A549 (cell line): ENCODE results near the gene CCDC138. TPM values are rescaled to one million over a fixed set of nuclear protein-coding genes. Genes with fewer than 3 reads are reported as not detected.

ENCODE experiments used
- ATAC-seq, 2 experiments: fragments of 200-7000 bp in 1 of 2; fragments of >200 bp in 1 of 2; cut with Nextera tagmentation in 1 of 2; cut with Tn5 transposase in 1 of 2; 3 replicates each; pipeline versions ENCODE4 v1.8.0 to v1.9.1; 2018 to 2020; ENCODE audit warnings: mild to moderate bottlenecking in 1 of 2, moderate library complexity in 1 of 2
- CTCF ChIA-PET: fragments of 300-600 bp; sonication (Branson Sonifier 250); formaldehyde crosslinking; extraction: SDS; loops from one replicate; lab custom pipeline; 2021; ENCODE audit warnings: antibody characterized with exemption, inconsistent platforms; lab: Yijun Ruan, JAX
- POLR2A ChIA-PET: fragments of 350-600 bp; formaldehyde crosslinking; extraction: SDS; loops from one replicate; lab custom pipeline; 2021; ENCODE audit warnings: antibody characterized with exemption, inconsistent platforms; lab: Yijun Ruan, JAX
- DNase-seq, 2 experiments: peaks; one replicate each; pipeline versions ENCODE4 v3.0.0 to v3.0.0-alpha.2; 2011 to 2016; ENCODE audit warnings: low read depth in 1 of 2, low spot score in 1 of 2
- FAIRE-seq: peaks from 2 replicates; lab custom pipeline; 2011; peaks lifted over from hg19 to GRCh38; lab: Jason Lieb, UNC
- H3K27ac ChIP-seq, 2 experiments: fragments of >200 bp; sonication (Bioruptor Twin); formaldehyde crosslinking; 3 replicates each; pipeline ENCODE4 v1.5.1; 2016 to 2017
- H3K4me1 ChIP-seq: fragments of >200 bp; sonication (Bioruptor Twin); formaldehyde crosslinking; 3 replicates; pipeline ENCODE4 v1.6.1; 2016
- H3K4me2 ChIP-seq: fragments of >200 bp; sonication (Bioruptor Twin); formaldehyde crosslinking; 3 replicates; pipeline ENCODE4 v1.6.1; 2016
- H3K4me3 ChIP-seq: fragments of >200 bp; sonication (Bioruptor Twin); formaldehyde crosslinking; 3 replicates; pipeline ENCODE4 v1.5.1; 2016
- H3K9me3 ChIP-seq: fragments of >200 bp; sonication (Bioruptor Twin); formaldehyde crosslinking; 3 replicates; pipeline ENCODE4 v1.6.1; 2016
- ATOH8 ChIP-seq: fragments of 250-450 bp; sonication (Bioruptor Pico); IDR thresholded peaks from 2 replicates; pipeline ENCODE4 v1.5.0; 2020; ENCODE audit warnings: low read depth, mild to moderate bottlenecking, moderate library complexity
- BHLHE40 ChIP-seq: IDR thresholded peaks from 2 replicates; pipeline ENCODE4 v1.6.1; 2012; ENCODE audit warnings: low read depth, low read length, inconsistent platforms
- CBX2 ChIP-seq: fragments of 200-600 bp; sonication (generic); IDR thresholded peaks from 2 replicates; pipeline ENCODE4 v1.6.1; 2016; ENCODE audit warnings: low read depth, mild to moderate bottlenecking, borderline replicate concordance
- CHD4 ChIP-seq: fragments of 200-600 bp; sonication (generic); IDR thresholded peaks from 2 replicates; pipeline ENCODE4 v1.6.1; 2016; ENCODE audit warnings: antibody characterized with exemption, mild to moderate bottlenecking, borderline replicate concordance
- HES2 ChIP-seq: fragments of >200 bp; sonication (Bioruptor Twin); formaldehyde crosslinking; IDR thresholded peaks from 2 replicates; pipeline ENCODE4 v1.6.1; 2016
- HOXA7 ChIP-seq: fragments of 250-450 bp; sonication (Bioruptor Pico); IDR thresholded peaks from 2 replicates; pipeline ENCODE4 v1.5.0; 2020; ENCODE audit warnings: mild to moderate bottlenecking, moderate library complexity
- HOXB5 ChIP-seq: fragments of 250-450 bp; sonication (Bioruptor Pico); IDR thresholded peaks from 2 replicates; pipeline ENCODE4 v1.5.0; 2020; ENCODE audit warnings: mild to moderate bottlenecking, moderate library complexity
- KDM5A ChIP-seq: fragments of 200-600 bp; sonication (generic); IDR thresholded peaks from 2 replicates; pipeline ENCODE4 v1.6.1; 2016; ENCODE audit warnings: antibody characterized with exemption, mild to moderate bottlenecking
- MYC ChIP-seq: IDR thresholded peaks from 2 replicates; pipeline ENCODE4 v1.6.1; 2012; ENCODE audit warnings: mild to moderate bottlenecking, inconsistent platforms, low read length, improper control_type of control experiment, borderline replicate concordance
- NPAS2 ChIP-seq: fragments of 250-450 bp; sonication (Bioruptor Pico); IDR thresholded peaks from 2 replicates; pipeline ENCODE4 v1.8.0; 2022; ENCODE audit warnings: mild to moderate bottlenecking, moderate library complexity, borderline replicate concordance
- NR3C1 ChIP-seq: fragments of >200 bp; sonication (Bioruptor Twin); formaldehyde crosslinking; IDR thresholded peaks from 3 replicates; pipeline ENCODE4 v1.6.1; 2017
- POLR2A ChIP-seq: IDR thresholded peaks from 2 replicates; pipeline ENCODE4 v1.6.1; 2012; ENCODE audit warnings: mild to moderate bottlenecking, low read length
- POLR2AphosphoS2 ChIP-seq: conservative IDR thresholded peaks from 2 replicates; pipeline ENCODE4 v1.6.1; 2012; ENCODE audit warnings: low read length, improper control_type of control experiment, inconsistent platforms
- RCOR1 ChIP-seq: fragments of 150-350 bp; IDR thresholded peaks from 2 replicates; pipeline ENCODE4 v1.6.1; 2014; ENCODE audit warnings: antibody characterized with exemption, low read length, low read depth
- REST ChIP-seq: fragments of 200-600 bp; sonication (generic); IDR thresholded peaks from 2 replicates; pipeline ENCODE4 v1.6.1; 2016; ENCODE audit warnings: antibody characterized with exemption, mild to moderate bottlenecking, moderate library complexity
- RFX5 ChIP-seq: fragments of 450-650 bp; IDR thresholded peaks from 2 replicates; pipeline ENCODE4 v1.7.1; 2014; ENCODE audit warnings: antibody characterized with exemption, mild to moderate bottlenecking, moderate library complexity
- SREBF2 ChIP-seq: fragments of 450-650 bp; IDR thresholded peaks from 2 replicates; pipeline ENCODE4 v1.6.1; 2014; ENCODE audit warnings: mild to moderate bottlenecking, moderate library complexity
- TFCP2L1 ChIP-seq: fragments of 250-450 bp; sonication (Bioruptor Pico); IDR thresholded peaks from 2 replicates; pipeline ENCODE4 v1.5.0; 2021; ENCODE audit warnings: mild to moderate bottlenecking
- USF2 ChIP-seq: fragments of 450-650 bp; IDR thresholded peaks from 2 replicates; pipeline ENCODE4 v1.6.1; 2014; ENCODE audit warnings: antibody characterized with exemption
- WGBS: methylation state at CpG from one replicate; pipeline ENCODE4 v1.1.6; 2017; ENCODE audit errors: missing lambda C conversion rate; 5-methylcytosine and 5-hydroxymethylcytosine counted together
- polyA plus RNA-seq, 4 experiments: library from polyadenylated mRNA; depleted of rRNA in 3 of 4; stranded (reverse); fragments of >200 nt; fragmentation: RNase III in 1 of 4; extraction: RNeasy Plus Mini Kit Qiagen cat#74134 plus additional on column Dnase treatment in 1 of 4; gene quantifications; 2 replicates in 3 of 4; 3 replicates in 1 of 4; pipeline ENCODE4 v1.2.3, GENCODE V29; 2011 to 2017

Gene CCDC138
- polyA plus RNA-seq, 2 of the 4 experiments (the other 2 are of a cell fraction), result 9.7 to 13.0 TPM

- ChIA-PET POLR2A (no interaction called here), CTCF (no interaction called here)
- H3K4me2 ChIP-seq, result no peak overlapping the region
- TF ChIP-seq TFCP2L1 (CRISPR knock-in tag) (no peak), RCOR1 (no peak), KDM5A (no peak)
- no peaks in the 10 kb centered on the region for H3K4me1 ChIP-seq
- 98% methylated on average over 2 of the region's 2 CpGs for WGBS
- H3K9me3 ChIP-seq, result no peaks in the 10 kb centered on the region; the same call in 2 of the 3 replicates
- DNase-seq (no peak), ATAC-seq (no peak), FAIRE-seq (no peak)
- no peak overlapping the region for H3K4me3 ChIP-seq
- H3K27ac ChIP-seq, result no peak overlapping the region
Observed at GRCh38 chr2:108877506-108877905, 90.9 kb downstream of the CCDC138 start.

GRCh38 chr2:108878276-108878675 lies 91.7 kb downstream of the CCDC138 start:
- FAIRE-seq, result no peak
- POLR2A ChIA-PET, result no interaction called here
- H3K4me3 ChIP-seq, result no peak overlapping the region
- no peaks in the 10 kb centered on the region for H3K4me1 ChIP-seq
- no peak for DNase-seq
- TF ChIP-seq RFX5, result no peak
- TF ChIP-seq CHD4, result no peak
- TF ChIP-seq CBX2, result no peak
- no peak for TF ChIP-seq TFCP2L1 (CRISPR knock-in tag)
- TF ChIP-seq REST, result no peak
- TF ChIP-seq POLR2AphosphoS2, result no peak
- no peak for TF ChIP-seq POLR2A
- no peak for TF ChIP-seq HOXA7 (CRISPR knock-in tag)
- CTCF ChIA-PET, result no interaction called here
- 50% methylated on average over 2 of the region's 2 CpGs for WGBS
- no peak for ATAC-seq
- H3K27ac ChIP-seq, result no peak overlapping the region
- H3K4me2 ChIP-seq, result no peak overlapping the region
- no peaks in the 10 kb centered on the region; the same call in 2 of the 3 replicates for H3K9me3 ChIP-seq

GRCh38 chr2:108884619-108885018 lies 98.0 kb downstream of the CCDC138 start:
- POLR2A ChIA-PET, result no interaction called here
- no peak for FAIRE-seq
- CTCF ChIA-PET, result interaction anchor here (1.4 kb wide), 1 partner anchor 43 kb away, joined by 3 read pairs; no protein-coding TSS in a partner anchor
- ATAC-seq, result no peak
- no peak for DNase-seq
- H3K4me2 ChIP-seq, result no peak overlapping the region
- peaks cover 4% of the 10 kb centered on the region; the same call in 2 of the 3 replicates for H3K9me3 ChIP-seq
- WGBS, result 65% methylated on average over 6 of the region's 6 CpGs
- H3K4me1 ChIP-seq, result no peaks in the 10 kb centered on the region
- TF ChIP-seq POLR2A (no peak), BHLHE40 (no peak), MYC (no peak)
- H3K4me3 ChIP-seq, result no peak overlapping the region
- no peak overlapping the region for H3K27ac ChIP-seq

- ATAC-seq (no peak), FAIRE-seq (no peak)
- H3K9me3 ChIP-seq, result peaks cover 12% of the 10 kb centered on the region; the same call in 2 of the 3 replicates
- POLR2A ChIA-PET, result no interaction called here
- H3K4me2 ChIP-seq, result no peak overlapping the region
- no peak overlapping the region for H3K27ac ChIP-seq
- 100% methylated on average over 1 of the region's 1 CpG for WGBS
- TF ChIP-seq USF2 (no peak), HES2 (no peak), HOXB5 (CRISPR knock-in tag) (no peak), ATOH8 (CRISPR knock-in tag) (no peak), SREBF2 (no peak), NPAS2 (CRISPR knock-in tag) (no peak), NR3C1 (no peak), MYC (no peak), REST (no peak)
- TF ChIP-seq, all 56 proteins: peak for 0
- DNase-seq, result no peak
- no peak overlapping the region for H3K4me3 ChIP-seq
- H3K4me1 ChIP-seq, result no peaks in the 10 kb centered on the region
- CTCF ChIA-PET, result interaction anchor here (0.7 kb wide), 1 partner anchor 125 kb away, joined by 3 read pairs; no protein-coding TSS in a partner anchor
Observed at GRCh38 chr2:108889907-108890306, 103.3 kb downstream of the CCDC138 start.
